HEK293 (cell line): ENCODE data around the gene SARS2.

Experiments used
- CTCF ChIA-PET: fragments of 350-600 bp; formaldehyde crosslinking; extraction: SDS; loops from one replicate; lab custom pipeline; 2021; ENCODE audit warnings: antibody characterized with exemption; lab: Yijun Ruan, JAX
- POLR2A ChIA-PET: fragments of 300-600 bp; formaldehyde crosslinking; extraction: SDS; loops from one replicate; lab custom pipeline; 2020; ENCODE audit warnings: antibody characterized with exemption, inconsistent platforms; lab: Yijun Ruan, JAX
- H3K27ac ChIP-seq: fragments of 200-500 bp; sonication (Bioruptor generic); 2 replicates; pipeline ENCODE4 v1.5.1; 2014; ENCODE audit warnings: low read depth, low read length, control low read depth, inconsistent platforms; ENCODE audit errors: extremely low read depth
- H3K36me3 ChIP-seq, 2 experiments: fragments of 200-500 bp in 1 of 2; sonication (Bioruptor generic) in 1 of 2; 1 replicate in 1 of 2; 2 replicates in 1 of 2; pipeline ENCODE4 v1.5.1; 2014 to 2017; ENCODE audit warnings: inconsistent platforms in 2 of 2, low read length in 2 of 2; ENCODE audit not compliant: control insufficient read depth in 2 of 2, insufficient read depth in 1 of 2
- H3K4me1 ChIP-seq: fragments of 200-500 bp; sonication (Bioruptor generic); 2 replicates; pipeline ENCODE4 v1.5.1; 2014; ENCODE audit warnings: mild to moderate bottlenecking, low read length, inconsistent platforms; ENCODE audit not compliant: control insufficient read depth, insufficient read depth
- H3K4me3 ChIP-seq: 2 replicates; pipeline ENCODE4 v1.5.1; 2011; ENCODE audit warnings: low read depth, mild to moderate bottlenecking, control low read depth, low read length, moderate library complexity
- H3K9me3 ChIP-seq: fragments of 200-500 bp; sonication (Bioruptor generic); 2 replicates; pipeline ENCODE4 v1.5.1; 2014; ENCODE audit warnings: low read depth, low read length, inconsistent platforms; ENCODE audit not compliant: control insufficient read depth, insufficient read depth
- EGR2 ChIP-seq: fragments of 450-650 bp; formaldehyde crosslinking; IDR thresholded peaks from 2 replicates; pipeline ENCODE4 v1.5.1; 2016; ENCODE audit warnings: low read depth, missing biosample characterization, missing genetic modification characterization
- RBAK ChIP-seq: fragments of 450-650 bp; formaldehyde crosslinking; IDR thresholded peaks from 2 replicates; pipeline ENCODE4 v1.5.1; 2016; ENCODE audit warnings: missing biosample characterization, missing genetic modification characterization
- SALL2 ChIP-seq: fragments of 450-650 bp; formaldehyde crosslinking; IDR thresholded peaks from 2 replicates; pipeline ENCODE4 v1.5.0; 2017; ENCODE audit warnings: missing biosample characterization, mild to moderate bottlenecking, missing genetic modification characterization, borderline replicate concordance
- SP7 ChIP-seq: fragments of 450-650 bp; formaldehyde crosslinking; IDR thresholded peaks from 2 replicates; pipeline ENCODE4 v1.5.1; 2016; ENCODE audit warnings: missing biosample characterization, missing genetic modification characterization
- TCF7L2 ChIP-seq: IDR thresholded peaks from 2 replicates; pipeline ENCODE4 v1.6.1; 2011; ENCODE audit warnings: low read depth, mild to moderate bottlenecking, inconsistent platforms, low read length, moderate library complexity, borderline replicate concordance
- ZBTB1 ChIP-seq: fragments of 450-650 bp; formaldehyde crosslinking; IDR thresholded peaks from 2 replicates; pipeline ENCODE4 v1.5.1; 2016; ENCODE audit warnings: missing biosample characterization, missing genetic modification characterization
- ZBTB10 ChIP-seq: fragments of 450-650 bp; formaldehyde crosslinking; IDR thresholded peaks from 2 replicates; pipeline ENCODE4 v1.5.1; 2016; ENCODE audit warnings: missing biosample characterization, missing genetic modification characterization
- ZBTB21 ChIP-seq: fragments of 450-650 bp; formaldehyde crosslinking; IDR thresholded peaks from 2 replicates; pipeline ENCODE4 v1.5.1; 2017; ENCODE audit warnings: missing biosample characterization, missing genetic modification characterization
- ZEB2 ChIP-seq: fragments of 450-650 bp; formaldehyde crosslinking; IDR thresholded peaks from 2 replicates; pipeline ENCODE4 v1.5.1; 2016; ENCODE audit warnings: missing biosample characterization, missing genetic modification characterization
- ZFHX2 ChIP-seq: fragments of 450-650 bp; formaldehyde crosslinking; conservative IDR thresholded peaks from 2 replicates; pipeline ENCODE4 v1.5.1; 2016; ENCODE audit warnings: missing biosample characterization, missing genetic modification characterization
- ZFP41 ChIP-seq: fragments of 450-650 bp; formaldehyde crosslinking; IDR thresholded peaks from 2 replicates; pipeline ENCODE4 v1.5.1; 2016; ENCODE audit warnings: missing biosample characterization, missing genetic modification characterization, borderline replicate concordance
- ZNF10 ChIP-seq: fragments of 450-650 bp; formaldehyde crosslinking; IDR thresholded peaks from 2 replicates; pipeline ENCODE4 v1.5.1; 2017; ENCODE audit warnings: missing biosample characterization, missing genetic modification characterization
- ZNF112 ChIP-seq: fragments of 450-650 bp; formaldehyde crosslinking; IDR thresholded peaks from 2 replicates; pipeline ENCODE4 v1.5.0; 2017; ENCODE audit warnings: missing biosample characterization, missing genetic modification characterization
- ZNF114 ChIP-seq: fragments of 450-650 bp; formaldehyde crosslinking; IDR thresholded peaks from 2 replicates; pipeline ENCODE4 v1.5.0; 2017; ENCODE audit warnings: missing biosample characterization, missing genetic modification characterization
- ZNF133 ChIP-seq: fragments of 450-650 bp; formaldehyde crosslinking; IDR thresholded peaks from 2 replicates; pipeline ENCODE4 v1.5.1; 2016; ENCODE audit warnings: missing biosample characterization, missing genetic modification characterization
- ZNF157 ChIP-seq: fragments of 450-650 bp; formaldehyde crosslinking; IDR thresholded peaks from 2 replicates; pipeline ENCODE4 v1.5.1; 2016; ENCODE audit warnings: missing biosample characterization, missing genetic modification characterization
- ZNF175 ChIP-seq: fragments of 450-650 bp; formaldehyde crosslinking; IDR thresholded peaks from 2 replicates; pipeline ENCODE4 v1.5.1; 2016; ENCODE audit warnings: missing biosample characterization, missing genetic modification characterization
- ZNF211 ChIP-seq: fragments of 450-650 bp; formaldehyde crosslinking; IDR thresholded peaks from 2 replicates; pipeline ENCODE4 v1.5.1; 2016; ENCODE audit warnings: low read depth, missing biosample characterization, missing genetic modification characterization
- ZNF350 ChIP-seq: fragments of 450-650 bp; formaldehyde crosslinking; IDR thresholded peaks from 2 replicates; pipeline ENCODE4 v1.5.0; 2017; ENCODE audit warnings: missing biosample characterization, mild to moderate bottlenecking, missing genetic modification characterization
- ZNF394 ChIP-seq: fragments of 450-650 bp; formaldehyde crosslinking; IDR thresholded peaks from 2 replicates; pipeline ENCODE4 v1.5.1; 2016; ENCODE audit warnings: missing biosample characterization, missing genetic modification characterization, mild to moderate bottlenecking, moderate library complexity, borderline replicate concordance
- ZNF398 ChIP-seq: fragments of 450-650 bp; formaldehyde crosslinking; IDR thresholded peaks from 2 replicates; pipeline ENCODE4 v1.5.1; 2017; ENCODE audit warnings: missing biosample characterization, missing genetic modification characterization
- ZNF416 ChIP-seq: fragments of 450-650 bp; formaldehyde crosslinking; IDR thresholded peaks from 2 replicates; pipeline ENCODE4 v1.5.1; 2016; ENCODE audit warnings: missing biosample characterization, missing genetic modification characterization
- ZNF48 ChIP-seq: fragments of 450-650 bp; formaldehyde crosslinking; IDR thresholded peaks from 2 replicates; pipeline ENCODE4 v1.5.1; 2016; ENCODE audit warnings: missing biosample characterization, missing genetic modification characterization
- ZNF585B ChIP-seq: fragments of 450-650 bp; formaldehyde crosslinking; IDR thresholded peaks from 2 replicates; pipeline ENCODE4 v1.5.1; 2016; ENCODE audit warnings: missing biosample characterization, missing genetic modification characterization
- ZNF629 ChIP-seq: fragments of 450-650 bp; formaldehyde crosslinking; IDR thresholded peaks from 2 replicates; pipeline ENCODE4 v1.5.1; 2017; ENCODE audit warnings: missing biosample characterization, missing genetic modification characterization
- ZNF677 ChIP-seq: fragments of 450-650 bp; IDR thresholded peaks from 2 replicates; pipeline ENCODE4 v1.5.0; 2018; ENCODE audit warnings: missing biosample characterization, mild to moderate bottlenecking, missing genetic modification characterization, moderate library complexity
- ZNF747 ChIP-seq: fragments of 450-650 bp; formaldehyde crosslinking; IDR thresholded peaks from 2 replicates; pipeline ENCODE4 v1.5.1; 2016; ENCODE audit warnings: missing biosample characterization, missing genetic modification characterization
- ZNF776 ChIP-seq: fragments of 450-650 bp; formaldehyde crosslinking; IDR thresholded peaks from 2 replicates; pipeline ENCODE4 v1.5.0; 2017; ENCODE audit warnings: missing biosample characterization, missing genetic modification characterization, borderline replicate concordance
- TF ChIP-seq, protein P1 (sequence below): fragments of 450-650 bp; formaldehyde crosslinking; IDR thresholded peaks from 2 replicates; pipeline ENCODE4 v1.5.1; 2016; ENCODE audit warnings: missing biosample characterization, missing genetic modification characterization
- TF ChIP-seq, protein P2 (sequence below): fragments of 450-650 bp; IDR thresholded peaks from 2 replicates; pipeline ENCODE4 v1.5.1; 2018; ENCODE audit warnings: missing biosample characterization, missing genetic modification characterization

Gene SARS2

DNA sequence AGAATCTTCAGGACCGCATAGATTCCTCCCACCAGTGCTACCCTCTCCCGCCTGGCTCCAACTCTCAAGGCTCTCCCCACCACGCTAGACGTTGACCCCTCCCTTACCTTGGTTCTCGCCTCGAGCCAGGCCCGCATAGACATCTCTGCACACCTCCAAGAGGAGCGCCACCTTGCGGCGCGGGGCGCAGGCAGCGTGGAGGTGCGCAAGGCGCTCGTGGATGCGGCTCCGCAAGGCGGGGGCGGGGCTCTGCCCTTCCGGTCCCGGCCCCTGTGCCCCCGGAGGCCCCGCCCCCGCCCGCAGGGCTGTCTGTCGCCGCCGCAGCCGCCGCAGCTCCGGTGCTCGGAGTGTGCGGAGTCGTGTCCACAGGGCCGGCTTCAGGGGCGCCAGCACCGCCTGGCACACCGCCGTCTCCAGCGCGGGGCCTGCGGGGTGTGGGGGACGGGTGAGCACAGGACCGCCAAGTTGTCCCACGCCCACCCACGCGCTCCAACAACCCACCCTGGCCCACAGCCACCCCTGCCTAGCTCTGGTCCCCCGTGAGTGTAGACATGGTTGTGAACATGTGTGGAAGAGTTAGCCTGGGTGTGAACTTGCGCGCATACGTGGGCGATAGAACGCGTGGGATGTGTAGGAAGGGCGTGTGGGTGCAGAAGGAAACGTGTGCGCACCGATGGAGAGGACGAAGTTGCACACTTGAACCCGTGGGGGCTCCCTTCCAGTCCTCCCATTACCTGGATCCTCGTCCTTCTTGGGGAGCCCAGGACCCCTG is 60.5 kb downstream of the SARS2 start (continued):
- TF ChIP-seq ZBTB10 (tag by site-specific recombination) (0 out of 2 replicates have a peak, but pooled peaks have one; percentile 13), ZNF112 (no peak), EGR2 (tag by site-specific recombination) (peak; percentile 89), ZEB2 (no peak), ZNF133 (tag by site-specific recombination) (no peak), ZNF114 (no peak), ZFHX2 (peak; percentile 87), ZNF747 (tag by site-specific recombination) (no peak), TCF7L2 (no peak), ZNF677 (tag by site-specific recombination) (no peak), RBAK (tag by site-specific recombination) (no peak), ZBTB1 (tag by site-specific recombination) (no peak)

DNA sequence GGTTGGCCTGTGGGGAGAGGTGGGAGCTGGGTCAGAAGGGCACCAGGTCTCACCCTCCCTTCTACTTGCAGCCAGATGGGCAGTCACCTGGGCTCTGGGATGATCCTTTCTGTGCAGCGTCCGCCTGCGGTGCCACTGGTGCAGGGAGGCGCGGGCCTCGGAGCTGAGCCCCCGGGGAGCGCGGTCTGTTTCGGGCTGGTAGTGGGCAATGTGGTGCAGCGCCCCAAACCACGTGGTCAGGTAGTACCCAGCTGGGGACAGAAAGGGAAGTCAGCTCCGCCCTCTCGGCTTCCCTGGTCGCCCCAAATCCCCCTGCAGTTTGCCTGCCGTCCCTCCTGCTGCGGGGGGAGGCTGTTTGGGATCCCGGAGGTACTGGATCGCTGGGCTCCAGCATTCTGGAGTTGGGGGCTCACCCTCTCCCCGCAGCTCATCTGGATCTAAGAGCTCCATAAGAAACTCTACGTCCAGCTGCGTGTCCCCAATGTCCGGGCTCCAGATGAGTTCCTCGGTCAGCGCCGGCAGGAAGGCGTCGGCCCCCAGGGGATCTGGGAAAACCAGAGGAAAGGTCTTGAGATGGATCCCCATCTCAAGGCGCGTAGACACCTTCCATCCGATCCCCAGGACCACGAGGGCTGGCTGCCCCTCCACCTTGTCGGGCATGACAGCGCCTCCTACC is 61.3 kb downstream of the SARS2 start:
- no peak for TF ChIP-seq ZNF629
- no peak for TF ChIP-seq ZNF48 (tag by site-specific recombination)
- TF ChIP-seq, protein P1, sequence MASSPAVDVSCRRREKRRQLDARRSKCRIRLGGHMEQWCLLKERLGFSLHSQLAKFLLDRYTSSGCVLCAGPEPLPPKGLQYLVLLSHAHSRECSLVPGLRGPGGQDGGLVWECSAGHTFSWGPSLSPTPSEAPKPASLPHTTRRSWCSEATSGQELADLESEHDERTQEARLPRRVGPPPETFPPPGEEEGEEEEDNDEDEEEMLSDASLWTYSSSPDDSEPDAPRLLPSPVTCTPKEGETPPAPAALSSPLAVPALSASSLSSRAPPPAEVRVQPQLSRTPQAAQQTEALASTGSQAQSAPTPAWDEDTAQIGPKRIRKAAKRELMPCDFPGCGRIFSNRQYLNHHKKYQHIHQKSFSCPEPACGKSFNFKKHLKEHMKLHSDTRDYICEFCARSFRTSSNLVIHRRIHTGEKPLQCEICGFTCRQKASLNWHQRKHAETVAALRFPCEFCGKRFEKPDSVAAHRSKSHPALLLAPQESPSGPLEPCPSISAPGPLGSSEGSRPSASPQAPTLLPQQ (tag by site-specific recombination), result no peak
- TF ChIP-seq ZNF394 (tag by site-specific recombination), result no peak
- TF ChIP-seq ZNF157 (tag by site-specific recombination), result no peak
- TF ChIP-seq ZNF10 (tag by site-specific recombination), result no peak
- TF ChIP-seq SALL2, result no peak
- TF ChIP-seq ZFP41, result no peak
- no peak for TF ChIP-seq ZNF398 (tag by site-specific recombination)
- no peak for TF ChIP-seq ZNF350
- no peak for TF ChIP-seq ZNF175 (tag by site-specific recombination)
- TF ChIP-seq ZNF211 (tag by site-specific recombination), result no peak
- TF ChIP-seq, protein P2, sequence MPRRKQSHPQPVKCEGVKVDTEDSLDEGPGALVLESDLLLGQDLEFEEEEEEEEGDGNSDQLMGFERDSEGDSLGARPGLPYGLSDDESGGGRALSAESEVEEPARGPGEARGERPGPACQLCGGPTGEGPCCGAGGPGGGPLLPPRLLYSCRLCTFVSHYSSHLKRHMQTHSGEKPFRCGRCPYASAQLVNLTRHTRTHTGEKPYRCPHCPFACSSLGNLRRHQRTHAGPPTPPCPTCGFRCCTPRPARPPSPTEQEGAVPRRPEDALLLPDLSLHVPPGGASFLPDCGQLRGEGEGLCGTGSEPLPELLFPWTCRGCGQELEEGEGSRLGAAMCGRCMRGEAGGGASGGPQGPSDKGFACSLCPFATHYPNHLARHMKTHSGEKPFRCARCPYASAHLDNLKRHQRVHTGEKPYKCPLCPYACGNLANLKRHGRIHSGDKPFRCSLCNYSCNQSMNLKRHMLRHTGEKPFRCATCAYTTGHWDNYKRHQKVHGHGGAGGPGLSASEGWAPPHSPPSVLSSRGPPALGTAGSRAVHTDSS (tag by site-specific recombination), result no peak
- no peak for TF ChIP-seq SP7 (tag by site-specific recombination)
- TF ChIP-seq ZNF776 (tag by site-specific recombination), result no peak
- no peak for TF ChIP-seq ZNF585B (tag by site-specific recombination)
- no peak for TF ChIP-seq ZBTB21 (tag by site-specific recombination)
- TF ChIP-seq ZNF416 (tag by site-specific recombination), result no peak
- ChIA-PET CTCF (interaction anchor here (0.6 to 1.0 kb wide), 4 partner anchors 17 to 100 kb away, joined by 3 to 7 read pairs (median 4); partner anchors contain the start of genes MRPS12 and SARS2), POLR2A (interaction anchor here (0.6 to 1.0 kb wide), 2 partner anchors 16 to 123 kb away, joined by 3 to 4 read pairs; no protein-coding TSS in a partner anchor)
- no peaks in the 10 kb centered on the region for H3K9me3 ChIP-seq
- peaks cover 5 to 12% of the 10 kb centered on the region in 2 experiments; a peak in 2 of 3 replicates for H3K36me3 ChIP-seq
- H3K4me3 ChIP-seq, result no peak overlapping the region
- peaks cover 2% of the 10 kb centered on the region; the same call in 1 of the 2 replicates for H3K4me1 ChIP-seq
- no peak overlapping the region for H3K27ac ChIP-seq
